HG02623 (cell line): ENCODE data around the gene LBHD1.
"Not testable (repeated sequence)": the region's sequence is repeated elsewhere in the genome, so short reads cannot be mapped to it uniquely, and the experiment has no call there.

ENCODE experiments used
- ATAC-seq: cut with Tn5 transposase; IDR thresholded peaks from one replicate; pipeline ENCODE4 v1.9.1; 2021; ENCODE audit warnings: moderate library complexity; ENCODE audit not compliant: unreplicated experiment

The LBHD1 gene

GRCh38 chr11:62621567-62622470 is 50.2 kb downstream of the LBHD1 start, which contains the start of gene B3GAT3:
TSS of gene B3GAT3 (minus strand) at chr11:62621986. CDS start at chr11:62621947, 39 bp downstream.
- ATAC-seq: peak; percentile 93

- no peak for ATAC-seq
These were observed 51.0 kb downstream of the LBHD1 start for GRCh38 chr11:62621027-62621566.

GRCh38 chr11:62616957-62617356 is 55.1 kb downstream of the LBHD1 start:
- not testable (repeated sequence) for ATAC-seq

- no peak for ATAC-seq
These were observed 56.5 kb downstream of the LBHD1 start for GRCh38 chr11:62615521-62615920.

- no peak for ATAC-seq
These were observed 57.8 kb downstream of the LBHD1 start for GRCh38 chr11:62614275-62614674.

- ATAC-seq: no peak
These were observed 58.7 kb downstream of the LBHD1 start for GRCh38 chr11:62613291-62613778.
